Lower leg skin (tissue), 3 donors: ENCODE measurements around the gene NCEH1.

Experiments
- POLR2A ChIP-seq, 2 donors: fragments of 450-650 bp; IDR thresholded peaks; one replicate each; pipeline ENCODE4 v1.6.1; 2016 to 2017; ENCODE audit warnings: antibody characterized with exemption in 2 of 2, mild to moderate bottlenecking in 1 of 2, moderate library complexity in 1 of 2
- TF ChIP-seq, protein P1 (sequence below), 3 donors: fragments of 450-650 bp; IDR thresholded peaks; one replicate each; pipeline ENCODE4 v1.5.1; 2016; ENCODE audit warnings: antibody characterized with exemption in 3 of 3, mild to moderate bottlenecking in 3 of 3, moderate library complexity in 2 of 3

DNA sequence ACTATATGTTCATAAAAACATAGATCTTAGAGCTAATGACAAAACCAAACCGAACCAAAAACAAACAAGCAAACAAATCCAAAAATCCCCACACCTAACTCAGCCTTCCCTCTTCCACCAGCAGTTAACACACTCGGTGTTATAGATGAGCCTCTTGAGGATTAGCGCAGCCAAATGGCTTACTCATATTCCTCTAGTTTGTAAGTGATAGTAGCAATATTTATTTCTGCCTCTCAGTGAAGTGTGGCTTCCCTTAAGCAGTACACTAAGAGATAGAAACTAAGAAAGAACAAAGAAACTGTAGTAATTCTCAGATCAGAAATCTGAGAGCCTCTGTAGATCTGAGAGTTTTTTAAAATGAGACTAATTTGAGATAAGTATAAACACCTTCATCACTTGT lies 2.4 kb upstream of the NCEH1 start:
- TF ChIP-seq, protein P1, sequence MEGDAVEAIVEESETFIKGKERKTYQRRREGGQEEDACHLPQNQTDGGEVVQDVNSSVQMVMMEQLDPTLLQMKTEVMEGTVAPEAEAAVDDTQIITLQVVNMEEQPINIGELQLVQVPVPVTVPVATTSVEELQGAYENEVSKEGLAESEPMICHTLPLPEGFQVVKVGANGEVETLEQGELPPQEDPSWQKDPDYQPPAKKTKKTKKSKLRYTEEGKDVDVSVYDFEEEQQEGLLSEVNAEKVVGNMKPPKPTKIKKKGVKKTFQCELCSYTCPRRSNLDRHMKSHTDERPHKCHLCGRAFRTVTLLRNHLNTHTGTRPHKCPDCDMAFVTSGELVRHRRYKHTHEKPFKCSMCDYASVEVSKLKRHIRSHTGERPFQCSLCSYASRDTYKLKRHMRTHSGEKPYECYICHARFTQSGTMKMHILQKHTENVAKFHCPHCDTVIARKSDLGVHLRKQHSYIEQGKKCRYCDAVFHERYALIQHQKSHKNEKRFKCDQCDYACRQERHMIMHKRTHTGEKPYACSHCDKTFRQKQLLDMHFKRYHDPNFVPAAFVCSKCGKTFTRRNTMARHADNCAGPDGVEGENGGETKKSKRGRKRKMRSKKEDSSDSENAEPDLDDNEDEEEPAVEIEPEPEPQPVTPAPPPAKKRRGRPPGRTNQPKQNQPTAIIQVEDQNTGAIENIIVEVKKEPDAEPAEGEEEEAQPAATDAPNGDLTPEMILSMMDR (IDR thresholded peaks at IDR 0.05): no peak
- no peak for TF ChIP-seq POLR2A (IDR thresholded peaks at IDR 0.05)
